NOMO-1 treated with dmso at 0.1 percent for 144 hours (cell line): Measurements from ENCODE around the gene RTL1.

Source experiments
- DNase-seq: peaks from one replicate; lab custom pipeline; 2025; ENCODE audit not compliant: unreplicated experiment; lab: John Stamatoyannopoulos, UW

The RTL1 gene

DNA sequence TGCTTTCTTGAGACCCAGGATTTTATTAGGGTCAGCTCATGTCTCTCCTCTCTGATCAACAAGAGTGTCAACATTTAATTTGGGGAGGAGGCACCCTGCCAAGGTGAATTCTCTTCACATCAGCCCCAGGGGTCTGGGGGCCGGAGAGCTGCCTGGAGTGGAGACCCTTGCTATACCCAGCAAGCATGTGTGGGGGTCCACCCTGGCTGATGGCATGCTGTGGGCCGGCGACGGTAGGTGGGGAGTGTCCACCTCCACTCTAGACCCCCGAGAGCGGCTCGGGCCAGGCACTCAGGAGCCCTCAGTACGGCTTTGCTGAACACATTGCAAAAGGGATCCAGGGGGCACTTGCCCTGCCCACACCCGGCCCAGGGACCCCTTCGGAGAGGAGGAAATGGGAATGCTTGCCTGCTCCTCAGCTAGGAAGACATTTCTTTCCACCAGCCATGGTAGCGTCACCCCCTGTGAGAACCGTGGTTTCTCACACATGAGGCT, 67.2 kb downstream of the RTL1 start:
- DNase-seq: no peak

GRCh38 chr14:100835548-100836310, 67.8 kb downstream of the RTL1 start:
- no peak for DNase-seq

DNA sequence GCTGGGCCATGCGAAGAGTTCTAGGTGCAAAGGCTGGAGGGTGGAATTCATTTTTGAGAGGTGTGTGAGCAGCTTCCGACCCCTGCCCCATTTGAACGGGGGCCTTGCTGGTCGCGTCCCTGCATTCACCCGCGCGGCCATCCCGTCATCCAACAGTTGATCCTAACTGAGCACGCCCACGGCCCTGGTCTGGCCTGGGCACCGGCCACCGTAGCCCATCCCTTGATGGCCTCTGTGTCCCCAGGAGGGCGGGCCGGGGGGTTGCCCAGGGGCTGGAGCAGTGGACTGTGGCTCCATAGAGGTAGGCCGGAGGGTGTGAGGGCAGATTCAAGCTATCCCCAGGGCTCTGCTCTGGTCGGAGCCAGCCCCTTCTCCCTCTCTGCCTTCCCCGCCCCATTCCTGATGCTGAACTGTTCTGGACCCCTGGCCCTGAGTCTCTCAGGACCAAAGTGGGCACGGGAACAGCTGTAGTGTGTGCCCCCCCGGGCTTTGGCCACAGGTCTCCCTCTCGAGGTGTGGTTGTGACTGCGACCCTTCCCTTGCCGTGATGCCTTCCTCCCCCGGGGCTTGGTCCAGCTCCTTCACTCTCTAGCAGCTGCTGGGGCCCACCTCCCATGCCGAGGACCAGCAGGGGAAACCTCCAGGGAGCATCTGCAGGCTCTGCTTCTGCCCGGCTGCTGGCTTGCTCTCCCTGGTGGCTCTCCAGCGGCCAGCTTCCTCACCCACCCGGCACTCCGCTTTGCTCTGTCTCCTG, 68.6 kb downstream of the RTL1 start:
- no peak for DNase-seq

GRCh38 chr14:100834082-100834793, 69.3 kb downstream of the RTL1 start:
- DNase-seq: no peak

DNA sequence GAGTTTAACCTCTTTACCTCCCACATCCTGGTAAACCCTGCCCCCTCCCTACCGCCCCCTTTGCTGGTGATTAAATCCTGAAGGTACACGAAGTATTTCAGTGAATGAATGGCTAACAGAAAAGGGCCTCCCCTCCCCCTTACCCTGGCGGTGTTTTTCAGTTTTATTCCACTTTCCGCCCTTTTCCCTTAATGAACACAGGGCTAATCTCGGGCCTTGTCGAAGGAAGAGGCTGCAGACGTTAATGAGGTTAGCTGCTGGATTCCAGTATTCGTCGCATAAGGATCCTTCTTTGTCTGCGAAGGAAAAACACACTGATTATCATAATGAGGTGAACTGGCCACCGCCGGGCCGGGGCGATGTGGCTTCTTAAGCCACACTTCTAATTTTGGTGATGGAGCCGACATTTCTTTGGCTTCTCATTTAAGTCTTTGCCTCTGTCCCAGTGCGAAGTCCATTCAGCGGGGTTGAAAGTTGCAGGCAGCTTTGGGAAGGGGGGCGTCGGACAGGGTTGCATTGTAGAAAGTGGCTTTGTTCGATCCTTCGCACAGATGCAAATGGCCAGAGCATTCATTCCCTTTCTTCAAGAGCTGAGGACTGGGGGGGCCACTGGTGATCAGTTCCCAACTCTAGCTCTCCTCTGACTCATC, 71.1 kb downstream of the RTL1 start:
- no peak for DNase-seq

DNA sequence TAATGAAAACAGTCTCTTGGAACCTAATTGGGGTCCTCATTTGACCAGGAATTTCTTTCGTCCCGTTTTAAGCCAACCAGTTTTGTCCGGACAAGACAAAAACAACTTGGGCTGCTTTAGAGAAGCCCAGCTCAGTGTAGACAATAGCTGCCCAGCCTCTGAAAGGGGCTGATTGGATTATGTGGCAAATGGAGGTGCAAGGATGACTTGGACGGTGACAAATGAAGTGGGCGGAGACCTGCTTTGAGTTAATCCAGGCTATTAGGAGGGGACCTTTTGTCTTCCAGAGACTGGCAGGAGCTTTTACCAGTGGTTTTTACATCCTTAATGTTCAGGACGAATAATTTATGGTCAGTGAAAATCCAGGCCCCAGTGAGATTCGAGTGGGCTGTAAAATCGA, 72.8 kb downstream of the RTL1 start:
- no peak for DNase-seq
